ENCODE results near the gene USP47.

- TF ChIP-seq EP300 (IDR thresholded peaks at IDR 0.05) = no peak
- TF ChIP-seq CTCF (IDR thresholded peaks at IDR 0.05) = no peak
- TF ChIP-seq POLR2A (IDR thresholded peaks at IDR 0.05) = no peak
- no peak for TF ChIP-seq POLR2AphosphoS5 (IDR thresholded peaks at IDR 0.05)
These were observed 68.8 kb downstream of the USP47 start for GRCh38 chr11:11910541-11910940.
